ENCODE data around the gene CDC5L.

- no peak for TF ChIP-seq SIN3A (IDR thresholded peaks at IDR 0.05; ENCODE audit: borderline replicate concordance, insufficient read depth, low read length)
- TF ChIP-seq POLR2AphosphoS5 (IDR thresholded peaks at IDR 0.05; ENCODE audit: low read depth, low read length), result no peak
- no peak for TF ChIP-seq TAF1 (IDR thresholded peaks at IDR 0.05; ENCODE audit: borderline replicate concordance, insufficient read depth, low read length)
- no peak for TF ChIP-seq REST (IDR thresholded peaks at IDR 0.05; ENCODE audit: insufficient read depth in 1 of 2, low read depth in 2 of 2, low read length in 2 of 2)
- TF ChIP-seq FOXP2 (optimal IDR thresholded peaks at IDR 0.05; ENCODE audit: borderline replicate concordance, extremely low read depth, extremely low read length, insufficient read depth), result no peak
These were observed 34.2 kb upstream of the CDC5L start for GRCh38 chr6:44353336-44353735.
